NCI-H2196 (cell line): ENCODE data around the gene IL10.
A peak's percentile ranks its signal among the peaks of the same experiment; 100 is the strongest.

Experiments used
- DNase-seq: peaks from one replicate; lab custom pipeline; 2025; ENCODE audit not compliant: unreplicated experiment; lab: John Stamatoyannopoulos, UW

The IL10 gene

GRCh38 chr1:206737729-206738201, 34.5 kb downstream of the IL10 start:
- DNase-seq: no peak

DNA sequence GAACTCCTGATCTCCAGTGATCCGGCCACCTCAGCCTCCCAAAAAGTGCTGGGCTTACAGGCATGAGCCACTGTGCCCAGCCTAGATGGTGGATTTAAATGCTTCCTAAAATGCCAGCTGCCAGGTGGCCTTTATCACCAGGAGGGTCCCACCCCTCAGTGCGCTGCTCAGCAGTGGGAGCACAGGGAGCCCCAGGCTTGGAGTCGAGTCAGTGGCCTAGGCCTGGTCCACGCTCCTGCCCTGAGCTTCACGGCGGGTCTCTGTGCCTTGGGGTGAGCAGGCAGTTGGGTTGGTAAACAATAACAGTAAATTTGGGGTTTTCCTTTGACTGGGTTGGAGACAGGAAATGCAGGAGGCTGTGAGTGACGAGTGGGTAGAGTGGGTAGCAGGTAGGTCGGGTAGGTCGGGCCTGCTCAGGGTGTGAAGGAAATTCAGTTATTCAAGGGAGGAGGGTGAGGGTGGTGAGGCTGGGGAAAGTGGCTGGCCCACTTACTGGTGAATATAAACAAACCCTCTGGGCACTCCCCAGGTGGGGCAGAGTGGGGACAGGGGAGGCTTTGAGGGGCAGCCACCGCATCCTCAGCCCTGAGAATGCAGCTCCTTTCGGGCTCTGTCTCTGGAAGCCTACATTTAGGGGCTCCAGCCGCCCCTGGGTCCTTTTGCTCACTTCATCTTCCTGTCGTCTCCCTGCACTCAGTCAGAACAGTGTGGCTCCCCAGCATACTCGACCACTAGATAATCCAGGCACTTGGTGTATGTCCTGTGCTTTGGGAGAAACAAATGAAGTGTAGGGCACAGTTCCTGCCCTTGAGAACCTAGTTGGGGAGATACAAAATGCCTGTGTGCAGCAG, 35.2 kb downstream of the IL10 start:
- DNase-seq: no peak

GRCh38 chr1:206735553-206736031, 36.7 kb downstream of the IL10 start:
- no peak for DNase-seq

GRCh38 chr1:206734499-206735142, 37.7 kb downstream of the IL10 start:
- DNase-seq: peak; percentile 59

DNA sequence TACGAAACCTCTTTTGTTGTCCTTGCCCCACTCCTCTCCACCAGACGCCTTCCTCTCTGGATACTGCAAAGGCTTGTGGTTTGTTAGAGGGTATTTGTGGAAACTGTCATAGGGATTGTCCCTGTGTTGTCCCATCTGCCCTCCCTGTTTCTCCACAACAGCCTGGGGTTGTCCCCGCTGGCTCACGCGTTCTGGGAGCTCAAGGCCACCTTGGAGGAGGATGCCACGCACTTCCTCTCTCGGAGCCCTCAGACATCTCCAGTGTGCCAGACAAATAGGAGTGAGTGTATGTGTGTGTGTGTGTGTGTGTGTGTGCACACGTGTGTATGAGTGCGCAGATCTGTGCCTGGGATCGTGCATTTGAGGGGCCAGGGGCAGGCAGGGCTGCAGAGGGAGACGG, 39.3 kb downstream of the IL10 start:
- DNase-seq: no peak

- DNase-seq: no peak
Measured at GRCh38 chr1:206732508-206732907, 39.8 kb downstream of the IL10 start.

- DNase-seq: no peak
Measured at GRCh38 chr1:206729507-206729906, 42.8 kb downstream of the IL10 start.

- DNase-seq: no peak
Measured at GRCh38 chr1:206729050-206729449, 43.2 kb downstream of the IL10 start.

- DNase-seq: no peak
Measured at GRCh38 chr1:206728697-206728987, 43.7 kb downstream of the IL10 start.

GRCh38 chr1:206727981-206728696, 44.2 kb downstream of the IL10 start:
- no peak for DNase-seq

DNA sequence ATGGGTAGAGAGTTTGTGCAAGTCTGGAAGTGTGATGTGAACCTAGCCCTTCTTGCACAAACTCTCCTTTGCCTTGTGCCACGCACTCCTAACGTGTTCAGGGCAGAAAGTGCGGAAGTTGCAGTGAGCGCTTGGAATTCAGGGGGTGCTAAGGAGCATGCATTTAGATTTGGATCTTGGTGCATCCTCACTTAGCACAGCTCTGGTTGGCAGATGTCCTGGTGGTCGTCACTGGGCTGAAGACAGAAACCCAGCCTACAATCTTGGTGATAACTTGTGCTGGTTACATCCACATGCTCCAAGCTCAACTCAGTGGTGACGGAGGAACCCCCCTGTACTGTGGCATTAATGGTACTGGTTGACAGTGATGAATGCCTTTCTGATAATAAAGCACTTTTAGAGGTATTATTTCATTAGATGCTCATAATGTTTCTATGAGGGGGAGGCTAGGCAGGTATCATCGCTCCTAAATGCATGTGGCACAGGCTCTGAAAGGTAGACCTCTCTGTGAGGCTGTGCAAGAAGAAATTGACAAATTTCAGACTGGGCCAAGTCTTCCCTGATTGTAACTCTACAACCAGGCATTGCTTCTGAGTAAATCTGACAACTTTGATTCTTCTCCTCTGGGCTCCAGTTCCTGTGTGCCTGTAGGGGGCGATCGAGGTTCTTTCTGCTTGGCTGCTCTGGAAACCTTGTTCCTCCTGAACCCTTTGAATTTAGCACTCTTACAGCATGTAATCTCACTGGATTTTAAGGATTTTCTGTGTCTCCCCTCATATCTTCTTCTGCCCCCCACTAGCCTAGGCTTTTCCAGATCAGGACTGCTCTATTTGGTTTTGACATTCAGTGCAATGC, 47.0 kb downstream of the IL10 start:
- peak; percentile 28 for DNase-seq

GRCh38 chr1:206723805-206724472, 48.4 kb downstream of the IL10 start:
- DNase-seq: no peak

- no peak for DNase-seq
Measured at GRCh38 chr1:206723462-206723804, 48.9 kb downstream of the IL10 start.

DNA sequence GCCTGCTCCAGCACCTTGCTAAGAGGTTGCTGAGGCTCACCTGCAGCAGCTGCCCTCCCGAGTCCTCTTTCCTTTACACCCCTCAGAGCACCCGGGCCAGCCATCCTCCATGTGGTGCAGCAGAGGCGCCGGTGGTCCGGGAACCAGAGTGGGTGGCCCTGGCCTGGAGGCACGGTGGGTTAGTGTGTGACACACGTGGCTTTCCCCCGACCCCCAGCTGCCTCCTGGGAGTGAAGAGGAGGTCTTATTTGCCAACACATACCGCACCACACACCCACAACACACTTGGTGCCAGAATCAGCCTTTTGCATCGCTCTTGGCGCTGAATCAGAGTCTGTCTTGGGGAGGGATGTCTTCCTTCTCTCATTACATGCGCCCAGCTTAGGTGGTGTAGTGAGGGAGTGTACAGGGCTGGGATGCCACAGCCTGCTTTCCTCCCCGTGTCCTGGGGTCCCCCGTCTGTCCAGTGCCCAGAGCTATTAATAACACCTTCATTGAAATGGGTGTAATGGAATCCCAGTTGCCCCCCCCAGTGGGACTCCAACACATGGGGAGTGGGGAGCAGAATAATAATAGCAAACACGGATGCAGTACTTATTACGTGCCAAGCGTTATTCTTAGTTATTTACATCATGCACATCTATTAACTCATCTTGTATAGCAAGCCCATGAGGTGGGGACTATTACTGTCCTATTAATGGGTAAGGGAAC, 49.4 kb downstream of the IL10 start:
- DNase-seq: no peak

GRCh38 chr1:206721454-206721853, 50.8 kb downstream of the IL10 start:
- no peak for DNase-seq

DNA sequence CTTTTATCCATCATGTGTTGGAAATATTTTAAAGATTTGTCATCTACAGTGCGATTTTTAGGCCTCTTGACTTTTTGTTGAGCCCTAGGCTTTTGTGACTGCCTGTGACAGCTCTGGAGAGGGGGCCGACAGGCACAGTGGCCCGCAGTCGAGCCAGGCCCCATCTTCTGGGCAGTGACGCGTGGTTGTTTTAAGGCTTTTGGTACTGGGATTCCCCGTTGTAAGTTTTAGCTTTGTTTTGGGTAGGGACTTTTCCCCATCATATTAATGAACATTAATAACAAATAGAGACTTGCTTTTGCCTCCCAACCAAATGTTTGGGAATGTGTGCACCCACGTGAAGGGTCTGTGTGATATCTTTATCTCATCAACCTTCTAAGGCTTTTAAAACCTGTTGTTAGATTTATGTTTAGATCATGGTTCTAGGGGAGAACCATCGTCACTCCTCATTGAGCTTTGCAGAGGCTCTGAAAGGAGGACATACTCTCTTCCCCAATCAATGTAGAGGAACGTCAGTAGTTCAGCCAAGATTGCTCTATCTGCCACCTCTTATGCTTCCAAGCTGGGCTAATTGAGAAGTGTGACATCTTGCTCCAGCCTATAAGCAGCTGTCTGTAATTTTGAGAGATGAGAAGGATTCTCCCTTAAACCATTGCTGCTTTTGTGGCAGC, 53.0 kb downstream of the IL10 start:
- DNase-seq: no peak

- no peak for DNase-seq
Measured at GRCh38 chr1:206717674-206717989, 54.7 kb downstream of the IL10 start.
